GM19438 (cell line): ENCODE results near the gene ZNF142.
A peak's percentile ranks its signal among the peaks of the same experiment; 100 is the strongest.

ENCODE experiments used
- ATAC-seq: cut with Tn5 transposase; IDR thresholded peaks from one replicate; pipeline ENCODE4 v1.9.1; 2021; ENCODE audit warnings: low read depth; ENCODE audit not compliant: unreplicated experiment

The ZNF142 gene

GRCh38 chr2:218658671-218659257 lies 659 bp downstream of the ZNF142 start:
- peak; percentile 43 for ATAC-seq

DNA sequence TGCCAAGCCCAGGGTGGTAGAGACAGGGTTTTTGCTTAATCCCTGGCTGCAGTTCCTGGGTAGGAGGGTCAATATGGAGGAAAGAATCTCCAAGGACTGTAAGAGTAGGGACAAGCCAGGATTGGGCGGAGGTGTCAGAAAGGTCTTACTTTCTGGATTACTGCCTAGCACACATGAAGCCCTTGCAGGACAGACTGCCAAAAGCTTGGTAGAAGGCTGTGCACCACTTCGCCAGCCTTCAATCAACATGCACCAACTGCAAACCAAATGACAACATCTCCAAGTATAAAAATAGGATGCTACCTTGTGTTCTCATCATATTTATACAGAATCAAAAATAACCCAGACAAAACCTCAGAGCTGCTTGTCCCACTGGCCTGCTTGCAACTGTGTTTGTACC lies 3.7 kb downstream of the ZNF142 start:
- ATAC-seq, result no peak

- no peak for ATAC-seq
Observed at GRCh38 chr2:218648787-218649100, 10.7 kb downstream of the ZNF142 start.

- ATAC-seq, result no peak
Observed at GRCh38 chr2:218648088-218648786, 11.2 kb downstream of the ZNF142 start.

DNA sequence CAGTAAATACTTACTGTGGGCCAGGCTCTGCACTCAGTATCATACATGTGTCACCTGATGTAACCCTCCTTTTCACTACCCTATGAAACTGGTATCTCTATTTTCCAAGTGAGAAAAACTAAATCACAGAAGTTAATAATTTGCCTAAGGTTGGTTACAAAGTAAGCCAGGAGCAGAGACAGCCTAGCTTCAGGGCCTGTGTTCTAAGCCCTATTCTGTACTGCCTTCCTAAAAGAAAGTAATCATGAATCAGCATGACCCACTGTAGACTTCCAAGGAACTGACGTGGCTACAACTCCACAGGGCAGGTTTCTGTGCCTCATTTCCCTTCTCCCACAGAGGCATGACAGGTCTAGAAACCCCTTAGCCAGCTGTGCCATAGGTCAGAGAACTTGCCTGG lies 14.3 kb downstream of the ZNF142 start:
- peak; percentile 63 for ATAC-seq

GRCh38 chr2:218644721-218645120 lies 14.7 kb downstream of the ZNF142 start:
- peak; percentile 7 for ATAC-seq

- no peak for ATAC-seq
Observed at GRCh38 chr2:218643751-218644310, 15.6 kb downstream of the ZNF142 start.

GRCh38 chr2:218642786-218643185 lies 16.6 kb downstream of the ZNF142 start:
- no peak for ATAC-seq

- no peak for ATAC-seq
Observed at GRCh38 chr2:218642121-218642656, 17.2 kb downstream of the ZNF142 start.

GRCh38 chr2:218638372-218638771 lies 21.1 kb downstream of the ZNF142 start:
- no peak for ATAC-seq

- no peak for ATAC-seq
Observed at GRCh38 chr2:218635719-218636118, 23.7 kb downstream of the ZNF142 start.

GRCh38 chr2:218631837-218632236 lies 27.6 kb downstream of the ZNF142 start:
- ATAC-seq, result no peak

GRCh38 chr2:218627939-218628338 lies 31.5 kb downstream of the ZNF142 start:
- ATAC-seq, result no peak

- ATAC-seq, result no peak
Observed at GRCh38 chr2:218626369-218626768, 33.1 kb downstream of the ZNF142 start.

DNA sequence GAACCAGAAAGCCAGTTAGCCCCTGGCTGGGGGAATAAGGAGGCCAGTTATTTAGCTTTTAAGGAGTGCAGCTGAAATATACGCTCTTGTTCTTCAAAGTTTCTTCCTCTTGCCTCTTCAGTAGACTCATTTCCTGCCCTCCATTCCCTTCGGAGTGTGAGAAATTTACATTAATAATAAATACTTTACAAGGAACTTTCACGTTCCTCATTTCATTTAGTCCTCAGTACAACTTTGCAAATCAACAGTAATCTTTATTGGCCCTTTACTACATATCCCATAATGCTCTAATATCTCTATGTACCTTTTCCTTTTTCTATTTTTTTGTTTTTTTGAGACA lies 36.1 kb downstream of the ZNF142 start:
- ATAC-seq, result no peak

DNA sequence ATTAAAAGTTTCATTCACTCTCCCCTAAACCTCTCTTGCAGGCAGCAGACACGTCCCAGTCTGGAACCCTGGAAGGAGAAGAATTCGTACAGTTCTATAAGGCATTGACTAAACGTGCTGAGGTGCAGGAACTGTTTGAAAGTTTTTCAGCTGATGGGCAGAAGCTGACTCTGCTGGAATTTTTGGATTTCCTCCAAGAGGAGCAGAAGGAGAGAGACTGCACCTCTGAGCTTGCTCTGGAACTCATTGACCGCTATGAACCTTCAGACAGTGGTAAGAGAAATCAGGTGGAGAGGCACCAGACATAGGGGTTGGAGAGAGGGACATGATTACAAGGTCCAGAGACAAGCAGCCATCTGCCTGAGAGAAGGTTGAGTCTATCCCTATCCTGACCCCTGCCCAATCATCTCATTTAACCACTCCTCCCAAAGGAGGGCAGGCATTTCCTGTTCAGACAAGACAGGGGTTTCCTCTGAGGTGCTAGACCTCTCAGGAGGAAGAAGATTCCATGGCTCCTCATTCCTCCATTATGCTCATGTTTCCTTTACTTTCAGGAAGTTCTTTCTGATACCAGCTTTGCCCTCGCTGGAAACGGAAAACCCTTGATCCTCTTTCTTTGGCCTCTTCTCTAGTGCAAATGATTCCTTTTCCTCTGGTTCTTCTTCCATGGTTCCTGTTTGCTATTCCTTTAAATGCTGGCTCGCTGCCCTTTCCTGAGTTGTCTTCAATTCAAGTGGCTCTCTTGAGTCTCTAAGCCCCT lies 36.6 kb downstream of the ZNF142 start:
- ATAC-seq, result no peak

GRCh38 chr2:218621007-218621406 lies 38.4 kb downstream of the ZNF142 start:
- ATAC-seq, result no peak

- ATAC-seq, result no peak
Observed at GRCh38 chr2:218618102-218618860, 41.1 kb downstream of the ZNF142 start.

GRCh38 chr2:218615868-218616315 lies 43.5 kb downstream of the ZNF142 start:
- no peak for ATAC-seq

- ATAC-seq, result no peak
Observed at GRCh38 chr2:218607436-218608115, 51.8 kb downstream of the ZNF142 start, which contains the start of gene PLCD4. PLCD4 (plus strand) TSS chr2:218607899; CDS start chr2:218615740, 7,841 bp downstream.
